C4-2B (cell line): Measurements from ENCODE around the gene ADAMTS6.

Experiments
- H3K27ac ChIP-seq: fragments of 450-650 bp; 2 replicates; pipeline ENCODE4 v1.5.1; 2017
- ZFX ChIP-seq: fragments of 450-650 bp; IDR thresholded peaks from 2 replicates; pipeline ENCODE4 v1.6.1; 2017
- TF ChIP-seq, protein P1 (sequence below): fragments of 450-650 bp; conservative IDR thresholded peaks from 2 replicates; pipeline ENCODE4 v1.5.1; 2017; ENCODE audit warnings: mild to moderate bottlenecking

The ADAMTS6 gene

DNA sequence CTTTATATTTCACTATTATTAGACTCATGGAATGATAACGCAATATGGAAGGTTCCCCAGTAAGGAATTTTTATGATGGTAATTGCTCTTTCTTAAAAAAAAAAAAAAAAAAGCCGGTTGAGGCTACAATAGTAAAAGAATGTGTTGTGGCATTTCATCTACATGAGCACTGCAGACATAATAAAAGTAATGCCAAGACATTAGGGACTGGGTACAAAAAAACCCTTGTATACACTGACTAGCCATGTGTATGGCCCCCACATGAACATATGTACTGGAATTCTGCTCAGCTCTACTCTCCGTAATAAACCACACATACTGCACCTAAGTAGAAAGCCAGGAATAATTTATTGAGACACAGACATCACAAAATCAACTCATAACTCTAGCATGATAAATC, 218.4 kb downstream of the ADAMTS6 start:
- no peak for TF ChIP-seq ZFX
- TF ChIP-seq, protein P1, sequence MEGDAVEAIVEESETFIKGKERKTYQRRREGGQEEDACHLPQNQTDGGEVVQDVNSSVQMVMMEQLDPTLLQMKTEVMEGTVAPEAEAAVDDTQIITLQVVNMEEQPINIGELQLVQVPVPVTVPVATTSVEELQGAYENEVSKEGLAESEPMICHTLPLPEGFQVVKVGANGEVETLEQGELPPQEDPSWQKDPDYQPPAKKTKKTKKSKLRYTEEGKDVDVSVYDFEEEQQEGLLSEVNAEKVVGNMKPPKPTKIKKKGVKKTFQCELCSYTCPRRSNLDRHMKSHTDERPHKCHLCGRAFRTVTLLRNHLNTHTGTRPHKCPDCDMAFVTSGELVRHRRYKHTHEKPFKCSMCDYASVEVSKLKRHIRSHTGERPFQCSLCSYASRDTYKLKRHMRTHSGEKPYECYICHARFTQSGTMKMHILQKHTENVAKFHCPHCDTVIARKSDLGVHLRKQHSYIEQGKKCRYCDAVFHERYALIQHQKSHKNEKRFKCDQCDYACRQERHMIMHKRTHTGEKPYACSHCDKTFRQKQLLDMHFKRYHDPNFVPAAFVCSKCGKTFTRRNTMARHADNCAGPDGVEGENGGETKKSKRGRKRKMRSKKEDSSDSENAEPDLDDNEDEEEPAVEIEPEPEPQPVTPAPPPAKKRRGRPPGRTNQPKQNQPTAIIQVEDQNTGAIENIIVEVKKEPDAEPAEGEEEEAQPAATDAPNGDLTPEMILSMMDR: no peak
- no peak overlapping the region for H3K27ac ChIP-seq

DNA sequence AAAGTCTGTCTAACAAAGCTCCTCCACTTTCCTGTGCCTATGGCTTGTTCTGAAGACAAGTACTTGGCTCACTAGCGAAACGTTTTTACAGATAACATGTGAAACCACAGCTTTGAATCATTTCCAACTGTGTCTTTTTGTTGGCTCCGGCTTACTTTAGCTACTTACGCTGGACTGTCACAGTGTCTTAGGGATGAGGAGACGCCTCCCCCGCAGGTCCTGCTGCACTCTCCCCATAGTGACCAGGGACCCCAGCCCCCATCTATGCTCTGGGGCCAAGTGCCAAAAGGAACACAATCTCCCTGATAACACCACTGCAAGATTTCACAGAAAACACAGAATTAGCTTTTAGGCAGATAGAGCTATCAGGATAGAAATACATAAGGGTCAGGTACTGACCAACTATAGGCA, 219.1 kb downstream of the ADAMTS6 start:
- TF ChIP-seq ZFX: no peak
- TF ChIP-seq, protein P1: no peak
- H3K27ac ChIP-seq: no peak overlapping the region

DNA sequence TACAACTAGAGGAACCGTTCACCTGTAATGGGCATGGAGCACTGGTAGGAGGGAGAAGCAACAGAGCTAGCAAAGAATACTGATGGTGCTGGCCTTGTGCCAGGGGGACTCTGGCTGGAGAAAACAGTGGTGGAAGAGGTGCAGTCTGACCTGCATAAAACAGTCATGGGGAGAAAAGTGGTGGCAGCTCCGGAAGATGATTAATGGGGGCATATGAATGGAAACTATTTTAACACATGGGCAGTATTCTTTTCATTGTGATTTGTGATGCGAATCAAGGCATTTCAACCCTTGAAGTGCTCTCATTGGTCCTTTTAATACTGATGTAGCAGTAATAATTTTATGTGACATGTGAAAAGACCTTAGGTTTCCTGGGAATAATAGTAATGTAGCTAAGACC, 219.6 kb downstream of the ADAMTS6 start:
- H3K27ac ChIP-seq: no peak overlapping the region
- TF ChIP-seq, protein P1: no peak
- TF ChIP-seq ZFX: no peak

DNA sequence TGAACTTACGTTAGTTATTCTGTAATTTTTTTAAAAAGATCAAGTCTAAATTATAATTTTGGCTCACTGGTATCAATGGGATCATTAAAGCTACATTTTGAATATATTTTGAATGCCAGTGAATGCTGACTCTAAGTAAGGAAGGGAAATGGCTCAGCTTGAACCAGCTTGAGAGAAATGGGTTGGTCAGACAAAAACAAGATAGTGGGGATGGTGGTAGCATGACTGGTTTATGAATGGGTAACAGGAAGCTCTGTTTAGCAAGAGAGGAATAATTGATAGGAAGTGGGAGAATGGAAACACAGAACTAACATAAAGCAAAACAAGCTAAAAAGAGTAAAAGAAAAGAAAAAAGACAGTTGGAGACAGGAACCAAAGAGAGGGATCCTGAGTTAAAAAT, 220.2 kb downstream of the ADAMTS6 start:
- TF ChIP-seq ZFX: no peak
- TF ChIP-seq, protein P1: no peak
- no peak overlapping the region for H3K27ac ChIP-seq

- TF ChIP-seq ZFX: no peak
- TF ChIP-seq, protein P1: no peak
Observed at GRCh38 chr5:65255294-65255693, 226.4 kb downstream of the ADAMTS6 start.

GRCh38 chr5:65252977-65253376, 228.7 kb downstream of the ADAMTS6 start:
- H3K27ac ChIP-seq: no peak overlapping the region
- no peak for TF ChIP-seq ZFX
- TF ChIP-seq, protein P1: no peak

More at GRCh38 chr5:65255294-65255693, 226.4 kb downstream of the ADAMTS6 start:
- H3K27ac ChIP-seq: no peak overlapping the region

- TF ChIP-seq ZFX: no peak
- TF ChIP-seq, protein P1: no peak
Observed at GRCh38 chr5:65248896-65249295, 232.8 kb downstream of the ADAMTS6 start.

More at GRCh38 chr5:65248896-65249295, 232.8 kb downstream of the ADAMTS6 start:
- no peak overlapping the region for H3K27ac ChIP-seq
